ENCODE measurements around the gene ACER2. TPM values are rescaled to one million over a fixed set of nuclear protein-coding genes. Genes with fewer than 3 reads are reported as not detected.

The ACER2 gene
- total RNA-seq, 1 donor from 2014 or later: 9.6 TPM

DNA sequence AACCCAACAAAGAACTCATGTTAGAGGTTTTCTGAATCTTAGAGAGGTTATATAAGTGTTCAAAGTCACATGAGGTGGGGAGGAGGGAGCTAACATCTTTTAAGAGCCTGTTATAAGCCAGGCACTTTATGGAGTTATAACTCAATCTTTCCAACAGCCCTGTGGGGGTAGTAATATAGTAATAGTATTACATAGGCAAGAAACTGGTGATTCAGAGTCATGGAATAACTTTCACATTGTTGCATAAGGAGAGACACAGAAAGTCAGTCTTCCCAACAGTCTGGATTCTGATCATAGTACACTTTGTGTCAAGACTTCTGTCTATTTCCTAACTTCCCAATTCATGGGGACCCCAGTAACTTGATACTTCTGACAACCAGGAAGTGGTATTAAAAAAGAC lies 89.2 kb downstream of the ACER2 start:
- Mint-ChIP-seq H3K36me3 (ENCODE audit: low read depth, unreplicated experiment) (no peaks in the 10 kb centered on the region), H3K4me3 (ENCODE audit: unreplicated experiment) (no peak overlapping the region), H3K4me1 (ENCODE audit: unreplicated experiment) (peaks cover 13% of the 10 kb centered on the region), H3K9me3 (ENCODE audit: unreplicated experiment) (no peaks in the 10 kb centered on the region), H3K27me3 (ENCODE audit: unreplicated experiment) (peaks cover 3% of the 10 kb centered on the region), H3K27ac (ENCODE audit: unreplicated experiment) (no peak overlapping the region)
- TF ChIP-seq, protein P1, sequence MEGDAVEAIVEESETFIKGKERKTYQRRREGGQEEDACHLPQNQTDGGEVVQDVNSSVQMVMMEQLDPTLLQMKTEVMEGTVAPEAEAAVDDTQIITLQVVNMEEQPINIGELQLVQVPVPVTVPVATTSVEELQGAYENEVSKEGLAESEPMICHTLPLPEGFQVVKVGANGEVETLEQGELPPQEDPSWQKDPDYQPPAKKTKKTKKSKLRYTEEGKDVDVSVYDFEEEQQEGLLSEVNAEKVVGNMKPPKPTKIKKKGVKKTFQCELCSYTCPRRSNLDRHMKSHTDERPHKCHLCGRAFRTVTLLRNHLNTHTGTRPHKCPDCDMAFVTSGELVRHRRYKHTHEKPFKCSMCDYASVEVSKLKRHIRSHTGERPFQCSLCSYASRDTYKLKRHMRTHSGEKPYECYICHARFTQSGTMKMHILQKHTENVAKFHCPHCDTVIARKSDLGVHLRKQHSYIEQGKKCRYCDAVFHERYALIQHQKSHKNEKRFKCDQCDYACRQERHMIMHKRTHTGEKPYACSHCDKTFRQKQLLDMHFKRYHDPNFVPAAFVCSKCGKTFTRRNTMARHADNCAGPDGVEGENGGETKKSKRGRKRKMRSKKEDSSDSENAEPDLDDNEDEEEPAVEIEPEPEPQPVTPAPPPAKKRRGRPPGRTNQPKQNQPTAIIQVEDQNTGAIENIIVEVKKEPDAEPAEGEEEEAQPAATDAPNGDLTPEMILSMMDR (IDR thresholded peaks at IDR 0.05; ENCODE audit: unreplicated experiment): no peak
- no peak for DNase-seq (ENCODE audit: low spot score)

Other genes with a start within 250 kb of the ACER2 start
- gene DENND4C, start 178.3 kb upstream of the ACER2 start, total RNA-seq (ENCODE audit: unreplicated experiment): 35.6 TPM
- 2,020 TPM for gene RPS6, start 28.8 kb upstream of the ACER2 start, total RNA-seq (ENCODE audit: unreplicated experiment)